H9 (cell line): ENCODE results near the gene DEPDC5. TPM values are rescaled to one million over a fixed set of nuclear protein-coding genes. Genes with fewer than 3 reads are reported as not detected.

ENCODE experiments used
- DNase-seq: peaks from one replicate; pipeline ENCODE4 v3.0.0-alpha.2; 2017
- H2AFZ ChIP-seq: one replicate; pipeline ENCODE4 v1.6.1; 2013; ENCODE audit warnings: mild to moderate bottlenecking, low read length, control low read depth, moderate library complexity
- H2AK5ac ChIP-seq: 2 replicates; pipeline ENCODE4 v1.6.1; 2013; ENCODE audit warnings: low read length, control low read depth, mixed read lengths; ENCODE audit not compliant: insufficient read length
- H2BK120ac ChIP-seq: one replicate; pipeline ENCODE4 v1.6.1; 2013; ENCODE audit warnings: low read depth, mild to moderate bottlenecking, low read length, control low read depth, inconsistent platforms; ENCODE audit not compliant: poor library complexity, severe bottlenecking
- H2BK12ac ChIP-seq: 2 replicates; pipeline ENCODE4 v1.6.1; 2013; ENCODE audit warnings: low read length, control low read depth, mixed read lengths, low read depth; ENCODE audit not compliant: insufficient read length
- H2BK15ac ChIP-seq: 2 replicates; pipeline ENCODE4 v1.6.1; 2013; ENCODE audit warnings: low read depth, low read length, control low read depth
- H2BK20ac ChIP-seq: one replicate; pipeline ENCODE4 v1.6.1; 2013; ENCODE audit warnings: low read depth, mild to moderate bottlenecking, low read length, control low read depth, inconsistent platforms; ENCODE audit not compliant: poor library complexity, severe bottlenecking
- H2BK5ac ChIP-seq: 2 replicates; pipeline ENCODE4 v1.6.1; 2013; ENCODE audit warnings: low read length, control low read depth, mixed read lengths; ENCODE audit not compliant: insufficient read length
- H3K14ac ChIP-seq: 2 replicates; pipeline ENCODE4 v1.6.1; 2013; ENCODE audit warnings: low read length, control low read depth; ENCODE audit not compliant: insufficient read depth
- H3K18ac ChIP-seq: 2 replicates; pipeline ENCODE4 v1.6.1; 2013; ENCODE audit warnings: low read depth, mild to moderate bottlenecking, mixed read lengths, low read length, control low read depth; ENCODE audit not compliant: insufficient read length
- H3K23ac ChIP-seq: 2 replicates; pipeline ENCODE4 v1.6.1; 2013; ENCODE audit warnings: low read length, control low read depth, mixed read lengths, low read depth; ENCODE audit not compliant: insufficient read length
- H3K23me2 ChIP-seq: 2 replicates; pipeline ENCODE4 v1.6.1; 2013; ENCODE audit warnings: low read depth, mild to moderate bottlenecking, mixed read lengths, low read length, control low read depth; ENCODE audit not compliant: insufficient read length, poor library complexity, severe bottlenecking
- H3K27ac ChIP-seq: 2 replicates; pipeline ENCODE4 v1.5.1; 2013; ENCODE audit warnings: low read length, control low read depth, mixed read lengths, low read depth; ENCODE audit not compliant: insufficient read length
- H3K27me3 ChIP-seq: 2 replicates; pipeline ENCODE4 v1.6.1; 2013; ENCODE audit warnings: low read length, control low read depth, inconsistent platforms; ENCODE audit not compliant: insufficient read depth
- H3K4ac ChIP-seq: 2 replicates; pipeline ENCODE4 v1.6.1; 2013; ENCODE audit warnings: low read depth, mild to moderate bottlenecking, control low read depth, inconsistent platforms, low read length, moderate library complexity
- H3K4me1 ChIP-seq: 2 replicates; pipeline ENCODE4 v1.6.1; 2013; ENCODE audit warnings: low read length, control low read depth, inconsistent platforms; ENCODE audit not compliant: insufficient read depth
- H3K4me2 ChIP-seq: 2 replicates; pipeline ENCODE4 v1.6.1; 2013; ENCODE audit warnings: low read length, control low read depth, mixed read lengths; ENCODE audit not compliant: insufficient read length, insufficient read depth
- H3K56ac ChIP-seq: 2 replicates; pipeline ENCODE4 v1.6.1; 2013; ENCODE audit warnings: low read depth, mild to moderate bottlenecking, mixed read lengths, low read length, control low read depth; ENCODE audit not compliant: insufficient read length
- H3K79me1 ChIP-seq: 2 replicates; pipeline ENCODE4 v1.6.1; 2013; ENCODE audit warnings: low read depth, mild to moderate bottlenecking, moderate library complexity, low read length, control low read depth, inconsistent platforms; ENCODE audit not compliant: insufficient read depth, poor library complexity, severe bottlenecking
- H3K79me2 ChIP-seq: 2 replicates; pipeline ENCODE4 v1.6.1; 2013; ENCODE audit warnings: low read length, control low read depth, inconsistent platforms; ENCODE audit not compliant: insufficient read depth
- H3K9ac ChIP-seq: 2 replicates; pipeline ENCODE4 v1.6.1; 2013; ENCODE audit warnings: low read length, control low read depth, mixed read lengths; ENCODE audit not compliant: insufficient read length; ENCODE audit errors: extremely low read depth
- H3K9me3 ChIP-seq: one replicate; pipeline ENCODE4 v1.6.1; 2013; ENCODE audit warnings: low read depth, low read length, inconsistent platforms; ENCODE audit not compliant: control insufficient read depth
- H3T11ph ChIP-seq: one replicate; pipeline ENCODE4 v1.6.1; 2013; ENCODE audit warnings: mild to moderate bottlenecking, low read length, control low read depth, inconsistent platforms
- H4K20me1 ChIP-seq: one replicate; pipeline ENCODE4 v1.6.1; 2013; ENCODE audit not compliant: control insufficient read depth, insufficient read length, insufficient read depth
- H4K5ac ChIP-seq: 2 replicates; pipeline ENCODE4 v1.6.1; 2013; ENCODE audit warnings: low read depth, mild to moderate bottlenecking, mixed read lengths, low read length, control low read depth; ENCODE audit not compliant: insufficient read length
- H4K8ac ChIP-seq: replicated peaks from 2 replicates; pipeline ENCODE4 v1.6.1; 2013; ENCODE audit warnings: low read length, control low read depth, mixed read lengths, low read depth; ENCODE audit not compliant: insufficient read length
- H4K91ac ChIP-seq: 2 replicates; pipeline ENCODE4 v1.6.1; 2013; ENCODE audit warnings: low read depth, mild to moderate bottlenecking, moderate library complexity, mixed read lengths, low read length, control low read depth; ENCODE audit not compliant: insufficient read length
- H3K27ac Mint-ChIP-seq, 3 experiments: 2 replicates in 2 of 3; 3 replicates in 1 of 3; pipeline ENCODE4 v1.8.0; 2020 to 2021; ENCODE audit warnings: mixed read lengths in 3 of 3, mild to moderate bottlenecking in 1 of 3, moderate library complexity in 1 of 3
- H3K27me3 Mint-ChIP-seq: 2 replicates; pipeline ENCODE4 v1.8.0; 2021; ENCODE audit warnings: low read depth, mild to moderate bottlenecking, moderate library complexity, mixed read lengths
- H3K36me3 Mint-ChIP-seq, 3 experiments: 2 replicates in 2 of 3; 3 replicates in 1 of 3; pipeline ENCODE4 v1.8.0; 2020 to 2021; ENCODE audit warnings: low read depth in 3 of 3, mixed read lengths in 3 of 3; ENCODE audit not compliant: insufficient read depth in 1 of 3
- H3K4me1 Mint-ChIP-seq, 2 experiments: 2 replicates each; pipeline ENCODE4 v1.8.0; 2020; ENCODE audit warnings: mixed read lengths in 2 of 2
- H3K4me3 Mint-ChIP-seq, 2 experiments: 2 replicates in 1 of 2; 3 replicates in 1 of 2; pipeline ENCODE4 v1.8.0; 2020 to 2021; ENCODE audit warnings: mild to moderate bottlenecking in 2 of 2, mixed read lengths in 2 of 2, moderate library complexity in 1 of 2
- H3K9me3 Mint-ChIP-seq, 2 experiments: 2 replicates in 1 of 2; 3 replicates in 1 of 2; pipeline ENCODE4 v1.8.0; 2020; ENCODE audit warnings: mild to moderate bottlenecking in 2 of 2, mixed read lengths in 2 of 2, moderate library complexity in 1 of 2
- WGBS: extraction: QIAGEN DNeasy Blood & Tissue Kit; methylation state at CpG from one replicate; pipeline ENCODE4 v1.1.7; 2013; ENCODE audit warnings: missing lambda C conversion rate, low lambda C conversion rate, mixed read lengths; ENCODE audit not compliant: insufficient read length; ENCODE audit errors: extremely low coverage; 5-methylcytosine and 5-hydroxymethylcytosine counted together
- total RNA-seq: library from RNA; stranded (reverse); gene quantifications from 2 replicates; pipeline ENCODE4 v1.2.1, GENCODE V29; 2021
- TF ChIP-seq, protein P1 (sequence below): fragments of 200-600 bp; sonication (generic); conservative IDR thresholded peaks from 3 replicates; pipeline ENCODE4 v1.8.0; 2021; ENCODE audit warnings: antibody characterized with exemption, mild to moderate bottlenecking

Gene DEPDC5
- total RNA-seq, 1 experiment from 2014 or later, result 29.2 TPM

DNA sequence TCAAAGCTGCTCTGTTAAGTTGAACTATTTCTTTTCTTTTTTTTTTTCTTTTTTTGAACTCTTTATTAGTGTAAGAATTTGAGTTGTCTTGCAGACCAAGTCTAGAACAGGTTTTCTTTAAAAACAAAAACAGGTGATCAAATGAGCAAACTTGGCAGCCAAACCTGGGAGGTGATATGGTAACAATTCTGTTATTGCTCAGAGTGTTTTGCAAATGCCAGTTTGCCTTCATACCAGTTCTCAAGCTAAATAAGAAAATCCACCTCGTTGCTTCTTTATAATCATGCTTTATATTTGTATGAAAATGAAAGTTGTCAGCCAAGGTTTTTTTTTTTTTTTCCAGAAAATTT lies 76.9 kb downstream of the DEPDC5 start:
- Histone ChIP-seq H2AK5ac (no peak overlapping the region), H4K91ac (no peak overlapping the region), H3K14ac (no peak overlapping the region), H2BK15ac (no peak overlapping the region), H3K23me2 (no peaks in the 10 kb centered on the region), H3K27me3 (no peaks in the 10 kb centered on the region), H3K9me3 (no peaks in the 10 kb centered on the region), H3K23ac (no peak overlapping the region), H3K4me1 (no peaks in the 10 kb centered on the region), H4K20me1 (no peaks in the 10 kb centered on the region), H3K79me2 (no peaks in the 10 kb centered on the region), H2AFZ (no peak overlapping the region), H4K8ac (no peak overlapping the region), H3K9ac (no peak overlapping the region), H3K4me2 (no peak overlapping the region), H3K27ac (no peak overlapping the region), H2BK5ac (no peak overlapping the region), H3K4ac (no peak overlapping the region), H4K5ac (no peak overlapping the region), H2BK20ac (no peak overlapping the region), H3K79me1 (no peaks in the 10 kb centered on the region), H2BK12ac (no peak overlapping the region), H3T11ph (no peak overlapping the region), H3K18ac (no peak overlapping the region), H2BK120ac (no peak overlapping the region), H3K56ac (no peak overlapping the region)
- DNase-seq, result no peak
- WGBS, result no CpG with 5 or more reads among the region's 1 CpG
- Mint-ChIP-seq H3K27me3 (no peaks in the 10 kb centered on the region), H3K36me3 (peaks cover 0 to 34% (median 5%) of the 10 kb centered on the region in 3 experiments; a peak in 5 of 7 replicates), H3K4me1 (no peaks in the 10 kb centered on the region), H3K27ac (no peak overlapping the region), H3K9me3 (no peaks in the 10 kb centered on the region), H3K4me3 (no peak overlapping the region)
- TF ChIP-seq, protein P1, sequence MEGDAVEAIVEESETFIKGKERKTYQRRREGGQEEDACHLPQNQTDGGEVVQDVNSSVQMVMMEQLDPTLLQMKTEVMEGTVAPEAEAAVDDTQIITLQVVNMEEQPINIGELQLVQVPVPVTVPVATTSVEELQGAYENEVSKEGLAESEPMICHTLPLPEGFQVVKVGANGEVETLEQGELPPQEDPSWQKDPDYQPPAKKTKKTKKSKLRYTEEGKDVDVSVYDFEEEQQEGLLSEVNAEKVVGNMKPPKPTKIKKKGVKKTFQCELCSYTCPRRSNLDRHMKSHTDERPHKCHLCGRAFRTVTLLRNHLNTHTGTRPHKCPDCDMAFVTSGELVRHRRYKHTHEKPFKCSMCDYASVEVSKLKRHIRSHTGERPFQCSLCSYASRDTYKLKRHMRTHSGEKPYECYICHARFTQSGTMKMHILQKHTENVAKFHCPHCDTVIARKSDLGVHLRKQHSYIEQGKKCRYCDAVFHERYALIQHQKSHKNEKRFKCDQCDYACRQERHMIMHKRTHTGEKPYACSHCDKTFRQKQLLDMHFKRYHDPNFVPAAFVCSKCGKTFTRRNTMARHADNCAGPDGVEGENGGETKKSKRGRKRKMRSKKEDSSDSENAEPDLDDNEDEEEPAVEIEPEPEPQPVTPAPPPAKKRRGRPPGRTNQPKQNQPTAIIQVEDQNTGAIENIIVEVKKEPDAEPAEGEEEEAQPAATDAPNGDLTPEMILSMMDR, result no peak
